Measurements from ENCODE around the gene BMERB1.

Gene BMERB1

GRCh38 chr16:15524966-15525365 lies 90.6 kb downstream of the BMERB1 start:
- H3K27ac Mint-ChIP-seq: no peak overlapping the region
- TF ChIP-seq, protein P1, sequence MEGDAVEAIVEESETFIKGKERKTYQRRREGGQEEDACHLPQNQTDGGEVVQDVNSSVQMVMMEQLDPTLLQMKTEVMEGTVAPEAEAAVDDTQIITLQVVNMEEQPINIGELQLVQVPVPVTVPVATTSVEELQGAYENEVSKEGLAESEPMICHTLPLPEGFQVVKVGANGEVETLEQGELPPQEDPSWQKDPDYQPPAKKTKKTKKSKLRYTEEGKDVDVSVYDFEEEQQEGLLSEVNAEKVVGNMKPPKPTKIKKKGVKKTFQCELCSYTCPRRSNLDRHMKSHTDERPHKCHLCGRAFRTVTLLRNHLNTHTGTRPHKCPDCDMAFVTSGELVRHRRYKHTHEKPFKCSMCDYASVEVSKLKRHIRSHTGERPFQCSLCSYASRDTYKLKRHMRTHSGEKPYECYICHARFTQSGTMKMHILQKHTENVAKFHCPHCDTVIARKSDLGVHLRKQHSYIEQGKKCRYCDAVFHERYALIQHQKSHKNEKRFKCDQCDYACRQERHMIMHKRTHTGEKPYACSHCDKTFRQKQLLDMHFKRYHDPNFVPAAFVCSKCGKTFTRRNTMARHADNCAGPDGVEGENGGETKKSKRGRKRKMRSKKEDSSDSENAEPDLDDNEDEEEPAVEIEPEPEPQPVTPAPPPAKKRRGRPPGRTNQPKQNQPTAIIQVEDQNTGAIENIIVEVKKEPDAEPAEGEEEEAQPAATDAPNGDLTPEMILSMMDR (IDR thresholded peaks at IDR 0.05): no peak
- H3K9me3 Mint-ChIP-seq: peaks cover 11% of the 10 kb centered on the region
- DNase-seq: no peak
- peaks cover 50% of the 10 kb centered on the region for H3K36me3 Mint-ChIP-seq (ENCODE audit: low read depth)
- H3K27me3 Mint-ChIP-seq (ENCODE audit: low read depth, poor library complexity): peaks cover 2% of the 10 kb centered on the region
- peaks cover 29% of the 10 kb centered on the region for H3K4me1 Mint-ChIP-seq
- H3K4me3 Mint-ChIP-seq: no peak overlapping the region

DNA sequence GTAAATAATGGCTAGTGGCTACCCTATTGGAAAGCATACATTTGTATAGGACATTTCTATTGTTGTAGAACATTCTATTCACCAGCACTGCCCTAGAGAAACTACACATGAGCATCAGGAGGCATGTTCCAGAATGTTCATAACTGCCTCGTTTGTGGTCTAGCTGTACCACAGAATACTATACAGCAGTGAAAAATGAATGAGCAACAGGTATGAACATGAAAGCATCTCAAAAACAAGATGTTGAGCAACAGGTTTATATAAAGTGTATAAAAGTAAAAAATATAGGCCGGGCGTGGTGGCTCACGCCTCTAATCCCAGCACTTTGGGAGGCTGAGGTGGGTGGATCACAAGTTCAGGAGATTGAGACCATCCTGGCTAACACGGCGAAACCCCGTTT lies 91.7 kb downstream of the BMERB1 start:
- peaks cover 2% of the 10 kb centered on the region for H3K27me3 Mint-ChIP-seq (ENCODE audit: low read depth, poor library complexity)
- H3K4me1 Mint-ChIP-seq: peaks cover 24% of the 10 kb centered on the region
- no peak overlapping the region for H3K4me3 Mint-ChIP-seq
- TF ChIP-seq, protein P1 (IDR thresholded peaks at IDR 0.05): no peak
- peaks cover 11% of the 10 kb centered on the region for H3K9me3 Mint-ChIP-seq
- no peak overlapping the region for H3K27ac Mint-ChIP-seq
- H3K36me3 Mint-ChIP-seq (ENCODE audit: low read depth): peaks cover 56% of the 10 kb centered on the region
- no peak for DNase-seq

DNA sequence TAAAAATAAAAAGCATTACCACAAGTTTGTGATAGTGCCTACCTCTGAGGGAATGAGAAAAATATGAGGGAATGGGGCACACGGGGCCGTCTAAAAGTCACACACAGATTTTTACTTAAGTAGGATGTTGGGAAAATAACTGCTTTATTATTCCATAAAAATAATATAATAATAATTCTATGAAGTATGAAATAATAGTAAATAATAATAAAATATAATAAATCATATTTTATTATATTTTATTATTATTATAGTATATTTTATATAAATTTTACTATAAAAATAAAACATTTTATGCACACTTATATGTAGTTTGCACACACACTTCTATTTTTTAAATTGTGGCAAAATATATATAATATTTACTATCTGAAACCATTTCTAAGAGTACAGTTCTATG lies 92.3 kb downstream of the BMERB1 start:
- H3K9me3 Mint-ChIP-seq: peaks cover 11% of the 10 kb centered on the region
- peaks cover 56% of the 10 kb centered on the region for H3K36me3 Mint-ChIP-seq (ENCODE audit: low read depth)
- peaks cover 18% of the 10 kb centered on the region for H3K4me1 Mint-ChIP-seq
- DNase-seq: no peak
- no peak overlapping the region for H3K4me3 Mint-ChIP-seq
- H3K27me3 Mint-ChIP-seq (ENCODE audit: low read depth, poor library complexity): peaks cover 2% of the 10 kb centered on the region
- TF ChIP-seq, protein P1 (IDR thresholded peaks at IDR 0.05): no peak
- no peak overlapping the region for H3K27ac Mint-ChIP-seq

DNA sequence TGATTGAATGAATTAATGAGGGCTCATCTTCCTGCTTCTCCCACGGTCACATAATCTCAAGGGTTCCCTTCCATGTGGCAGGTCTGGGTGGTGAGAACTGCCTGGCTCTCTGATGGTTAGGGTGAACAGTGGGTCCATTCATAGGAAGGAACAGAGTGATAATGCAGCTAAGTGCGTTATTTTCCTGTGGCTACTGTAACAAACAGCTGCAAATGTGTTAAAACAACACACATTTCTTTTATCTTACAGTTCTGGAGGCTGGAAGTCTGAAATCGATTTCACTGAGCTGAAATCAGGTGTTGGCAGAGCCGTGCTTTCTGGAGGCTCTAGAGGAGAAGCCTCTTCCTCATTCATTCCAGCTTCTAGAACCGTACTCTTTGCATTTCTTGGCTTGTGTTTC lies 95.3 kb downstream of the BMERB1 start:
- H3K4me1 Mint-ChIP-seq: peaks cover 10% of the 10 kb centered on the region
- no peak for DNase-seq
- peak overlapping the region; percentile 43 for H3K27ac Mint-ChIP-seq
- H3K36me3 Mint-ChIP-seq (ENCODE audit: low read depth): peaks cover 55% of the 10 kb centered on the region
- TF ChIP-seq, protein P1 (IDR thresholded peaks at IDR 0.05): no peak
- H3K9me3 Mint-ChIP-seq: peaks cover 11% of the 10 kb centered on the region
- H3K4me3 Mint-ChIP-seq: no peak overlapping the region
- no peaks in the 10 kb centered on the region for H3K27me3 Mint-ChIP-seq (ENCODE audit: low read depth, poor library complexity)

- TF ChIP-seq, protein P1 (IDR thresholded peaks at IDR 0.05): no peak
- no peak for DNase-seq
- Mint-ChIP-seq H3K4me3 (no peak overlapping the region), H3K9me3 (peaks cover 11% of the 10 kb centered on the region), H3K27me3 (ENCODE audit: low read depth, poor library complexity) (no peaks in the 10 kb centered on the region), H3K4me1 (peaks cover 10% of the 10 kb centered on the region), H3K36me3 (ENCODE audit: low read depth) (peaks cover 57% of the 10 kb centered on the region), H3K27ac (peak overlapping the region; percentile 36)
Measured at GRCh38 chr16:15530085-15530484, 95.7 kb downstream of the BMERB1 start.

GRCh38 chr16:15532825-15533224 lies 98.4 kb downstream of the BMERB1 start:
- no peak overlapping the region for H3K4me3 Mint-ChIP-seq
- peaks cover 64% of the 10 kb centered on the region for H3K36me3 Mint-ChIP-seq (ENCODE audit: low read depth)
- H3K27ac Mint-ChIP-seq: no peak overlapping the region

More at GRCh38 chr16:15532825-15533224, 98.4 kb downstream of the BMERB1 start:
- peaks cover 10% of the 10 kb centered on the region for H3K4me1 Mint-ChIP-seq
- DNase-seq: no peak
- peaks cover 4% of the 10 kb centered on the region for H3K9me3 Mint-ChIP-seq
- TF ChIP-seq, protein P1 (IDR thresholded peaks at IDR 0.05): no peak
- H3K27me3 Mint-ChIP-seq (ENCODE audit: low read depth, poor library complexity): no peaks in the 10 kb centered on the region

Measured in nephron progenitor cell (in vitro differentiated cells).